OCI-M2 (cell line): ENCODE results near the gene CAPRIN2.

ENCODE experiments used
- DNase-seq: peaks from one replicate; lab custom pipeline; 2025; ENCODE audit not compliant: unreplicated experiment; lab: John Stamatoyannopoulos, UW

The CAPRIN2 gene

DNA sequence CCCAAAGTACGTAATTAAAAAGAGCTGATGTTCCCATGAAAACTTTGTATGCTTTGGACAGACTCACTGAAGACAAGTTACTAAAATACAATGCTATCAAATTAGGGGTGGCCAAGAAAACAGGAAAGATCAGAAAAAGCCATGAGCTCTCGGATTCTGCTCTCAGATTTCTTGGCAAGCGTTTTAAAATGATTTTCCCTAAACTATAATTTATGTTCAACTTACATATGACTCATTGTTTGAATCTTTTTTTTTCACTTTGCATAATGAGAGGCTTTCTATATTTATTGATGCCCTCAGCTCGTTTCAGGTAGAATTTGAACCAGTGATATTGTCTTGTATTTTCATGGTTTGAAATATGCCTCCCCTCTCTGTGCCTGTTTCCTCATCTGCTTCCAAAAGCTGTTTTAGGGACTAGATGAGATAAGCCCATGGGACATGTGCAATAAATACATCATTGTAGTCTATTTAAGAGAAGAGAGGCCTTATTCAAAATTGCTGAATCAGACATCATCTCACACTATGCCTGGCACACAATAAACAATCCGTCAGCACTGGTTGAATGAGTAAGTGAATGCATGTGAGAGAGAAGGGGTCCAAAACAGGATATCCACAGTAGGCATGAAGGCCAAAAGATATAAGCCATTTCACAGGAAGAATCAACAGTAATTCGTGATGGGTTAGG is 54.4 kb downstream of the CAPRIN2 start:
- DNase-seq = no peak

DNA sequence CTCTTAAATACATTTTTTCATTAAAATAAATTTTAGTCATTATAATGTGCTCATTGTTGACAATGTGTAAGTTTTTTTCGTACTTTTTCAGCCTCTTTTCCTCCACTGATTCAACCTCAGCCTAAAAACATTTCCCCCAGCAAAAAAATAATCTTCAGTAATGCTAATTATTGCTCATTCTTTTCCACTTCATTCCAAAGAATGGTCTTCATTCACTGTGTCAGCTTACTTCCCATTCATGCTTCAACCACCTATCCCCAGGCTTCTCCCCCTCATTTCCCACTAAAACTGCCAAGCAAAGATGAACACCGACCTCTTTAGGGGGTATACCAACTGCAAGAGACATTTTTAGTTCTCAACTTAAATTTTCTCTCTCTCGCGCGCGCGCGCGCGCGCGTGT is 56.4 kb downstream of the CAPRIN2 start:
- no peak for DNase-seq

DNA sequence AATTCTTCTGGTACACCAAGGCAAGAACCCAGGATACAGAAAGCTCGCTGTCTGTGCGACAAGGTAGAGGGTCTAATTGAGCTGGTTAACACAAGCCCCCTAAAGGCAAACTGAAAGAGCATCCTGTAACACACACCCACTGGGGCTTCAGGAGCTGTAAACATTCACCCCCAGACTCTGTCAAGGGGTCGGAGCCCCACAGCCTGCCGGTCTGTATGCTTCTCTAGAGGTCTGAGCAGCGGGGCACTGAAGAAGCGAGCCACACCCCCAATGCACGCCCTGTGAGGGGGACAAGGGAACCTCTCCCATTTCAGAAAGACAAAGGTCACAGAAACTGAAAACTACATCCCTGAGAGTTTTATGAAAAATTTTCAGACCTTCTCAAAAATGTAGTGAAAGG is 57.8 kb downstream of the CAPRIN2 start:
- no peak for DNase-seq

DNA sequence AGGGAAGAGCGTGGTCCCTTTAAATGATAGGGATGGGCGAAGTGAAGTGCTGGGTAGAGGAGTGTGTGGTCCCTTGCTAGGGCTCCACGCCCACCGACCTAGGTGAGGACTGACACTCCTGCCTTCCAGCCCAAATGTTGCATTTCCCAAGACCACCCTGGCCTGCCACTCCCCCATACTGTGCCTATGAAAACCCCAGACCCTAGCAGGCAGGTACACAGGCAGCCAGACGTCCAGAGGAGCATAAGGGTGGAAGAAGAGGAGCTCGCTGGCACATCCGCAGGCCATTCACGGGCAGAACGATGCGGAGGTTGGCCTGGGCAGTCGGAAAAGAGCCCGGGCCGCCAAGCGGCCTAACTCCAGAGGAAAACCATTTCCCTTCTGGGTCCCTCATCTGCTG is 58.3 kb downstream of the CAPRIN2 start:
- no peak for DNase-seq

- DNase-seq = no peak
Measured at GRCh38 chr12:30696103-30696408, 58.7 kb downstream of the CAPRIN2 start.

- no peak for DNase-seq
Measured at GRCh38 chr12:30695199-30696102, 59.3 kb downstream of the CAPRIN2 start, which contains the start of gene IPO8. Gene IPO8 (minus strand): TSS chr12:30695869. CDS start chr12:30695647, 222 bp downstream.

- DNase-seq = no peak
Measured at GRCh38 chr12:30694412-30695198, 60.1 kb downstream of the CAPRIN2 start.

DNA sequence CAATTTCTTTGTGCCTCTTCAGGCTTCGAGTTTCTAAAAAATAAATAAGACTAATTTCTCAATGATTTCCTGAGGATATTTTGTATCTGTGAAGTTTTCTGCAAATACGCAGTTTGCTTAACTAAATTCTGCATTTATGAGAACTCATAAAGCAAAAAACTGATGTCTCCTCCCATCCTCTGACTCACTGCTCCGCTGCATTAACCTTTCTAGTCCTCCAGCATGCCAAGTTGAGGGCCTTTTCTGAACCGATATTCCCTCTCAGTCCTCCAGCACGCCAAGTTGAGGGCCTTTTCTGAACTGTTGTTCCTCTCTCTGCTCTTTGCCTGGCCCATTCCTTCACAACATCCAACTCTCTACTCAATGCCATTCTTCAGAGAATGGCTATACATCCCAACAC is 62.3 kb downstream of the CAPRIN2 start:
- no peak for DNase-seq

GRCh38 chr12:30691122-30691879 is 63.5 kb downstream of the CAPRIN2 start:
- DNase-seq = no peak

GRCh38 chr12:30687265-30687986 is 67.3 kb downstream of the CAPRIN2 start:
- no peak for DNase-seq

GRCh38 chr12:30679241-30679640 is 75.5 kb downstream of the CAPRIN2 start:
- no peak for DNase-seq

DNA sequence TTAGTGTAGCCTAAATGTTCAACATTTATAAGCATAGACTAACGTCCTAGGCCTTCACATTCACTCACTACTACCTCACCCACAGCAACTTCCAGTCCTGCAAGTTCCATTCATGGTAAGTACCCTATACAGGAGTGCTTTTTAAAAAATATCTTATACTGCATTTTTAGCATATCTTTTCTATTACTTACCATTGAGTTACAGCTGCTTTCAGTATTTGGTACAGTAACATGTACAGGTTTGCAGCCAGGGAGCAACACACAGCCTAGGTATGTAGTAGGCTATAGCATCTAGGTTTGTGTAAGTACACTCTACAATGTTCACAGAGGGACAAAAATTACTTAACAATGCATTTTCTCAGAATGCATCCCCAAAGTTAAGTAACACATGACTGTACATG is 76.5 kb downstream of the CAPRIN2 start:
- no peak for DNase-seq

- no peak for DNase-seq
Measured at GRCh38 chr12:30661210-30661609, 93.5 kb downstream of the CAPRIN2 start.
